Right lung (tissue), 5 donors: ENCODE measurements around the gene MSL1. TPM values are rescaled to one million over a fixed set of nuclear protein-coding genes. Genes with fewer than 3 reads are reported as not detected.

Experiments
- DNase-seq, 2 donors: peaks; one replicate each; pipeline ENCODE4 v3.0.0-alpha.2; 2013
- polyA plus RNA-seq, 5 donors: library from polyadenylated mRNA; unstranded; fragments of 120-200 nt; gene quantifications; one replicate each; pipeline versions ENCODE4 v1.2.1 to v1.2.3, GENCODE V29; 2013; ENCODE audit warnings: inconsistent platforms in 1 of 5, low replicate concordance in 1 of 5; ENCODE audit not compliant: insufficient read length in 5 of 5, insufficient read depth in 1 of 5

Gene MSL1
- polyA plus RNA-seq, 5 donors, result 152 to 206 (median 187) TPM

- DNase-seq, result no peak
Observed at GRCh38 chr17:40090237-40091119, 31.3 kb upstream of the MSL1 start.

- DNase-seq, result no peak
Observed at GRCh38 chr17:40091691-40092397, 29.9 kb upstream of the MSL1 start.

- no peak for DNase-seq
Observed at GRCh38 chr17:40092581-40092980, 29.2 kb upstream of the MSL1 start.

GRCh38 chr17:40093005-40093579 lies 28.7 kb upstream of the MSL1 start:
- DNase-seq, result no peak

- no peak for DNase-seq
Observed at GRCh38 chr17:40093580-40094201, 28.1 kb upstream of the MSL1 start.

- DNase-seq, result no peak
Observed at GRCh38 chr17:40094874-40095273, 26.9 kb upstream of the MSL1 start.

- DNase-seq, result no peak
Observed at GRCh38 chr17:40095351-40095943, 26.3 kb upstream of the MSL1 start.

- DNase-seq, result no peak
Observed at GRCh38 chr17:40095944-40096791, 25.6 kb upstream of the MSL1 start.

GRCh38 chr17:40097087-40097486 lies 24.7 kb upstream of the MSL1 start:
- DNase-seq, result no peak

GRCh38 chr17:40097931-40098845 lies 23.6 kb upstream of the MSL1 start:
- DNase-seq, result no peak

GRCh38 chr17:40098846-40099618 lies 22.7 kb upstream of the MSL1 start:
- peak; percentile 90 to 91 for DNase-seq

GRCh38 chr17:40099619-40100418 lies 22.0 kb upstream of the MSL1 start:
- no peak for DNase-seq

- no peak for DNase-seq
Observed at GRCh38 chr17:40100419-40100668, 21.4 kb upstream of the MSL1 start, which contains the start of gene NR1D1. TSS of gene NR1D1 (minus strand) at chr17:40100589. CDS start at chr17:40100094, 495 bp downstream.

GRCh38 chr17:40100669-40101366 lies 21.0 kb upstream of the MSL1 start:
- DNase-seq, result peak; percentile 93 to 94

GRCh38 chr17:40101367-40102210 lies 20.2 kb upstream of the MSL1 start:
- DNase-seq, result no peak

- no peak for DNase-seq
Observed at GRCh38 chr17:40103071-40103661, 18.6 kb upstream of the MSL1 start.
